Vagina (tissue), 2 donors: Measurements from ENCODE around the gene CRADD.

Source experiments
- POLR2A ChIP-seq, 2 donors: fragments of 450-650 bp; IDR thresholded peaks; one replicate each; pipeline ENCODE4 v1.6.1; 2017; ENCODE audit warnings: antibody characterized with exemption in 2 of 2, mild to moderate bottlenecking in 2 of 2, moderate library complexity in 2 of 2
- POLR2AphosphoS5 ChIP-seq, 2 donors: sonication (generic); formaldehyde crosslinking; IDR thresholded peaks; one replicate each; pipeline ENCODE4 v1.9.0; 2017; ENCODE audit warnings: antibody characterized with exemption in 2 of 2, mild to moderate bottlenecking in 2 of 2, low read depth in 1 of 2; ENCODE audit not compliant: insufficient read depth in 1 of 2
- TF ChIP-seq, protein P1 (sequence below), 3 experiments: fragments of 450-650 bp in 2 of 3; fragments of 200-600 bp in 1 of 3; sonication (generic) in 1 of 3; IDR thresholded peaks; one replicate each; pipeline ENCODE4 v1.5.1; 2017 to 2019; ENCODE audit warnings: antibody characterized with exemption in 3 of 3, mild to moderate bottlenecking in 2 of 3, moderate library complexity in 2 of 3

DNA sequence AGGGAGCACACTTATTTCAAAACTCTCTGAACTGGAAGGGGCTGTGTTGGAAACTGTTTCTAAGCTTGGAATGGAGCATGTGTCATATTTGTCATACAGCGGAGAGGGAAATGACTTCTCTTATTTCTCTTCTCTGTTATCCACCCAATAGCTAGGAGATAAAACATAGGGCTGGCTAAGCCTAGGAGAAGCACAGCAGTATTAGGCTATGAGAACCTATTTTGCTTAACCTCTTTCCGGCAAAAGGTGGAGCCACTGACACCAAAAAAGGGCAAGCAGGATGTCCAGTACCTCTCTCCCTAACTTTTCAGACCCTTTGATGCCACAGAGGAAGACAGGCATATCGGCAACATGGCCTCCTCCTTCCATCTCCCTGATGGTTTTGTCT lies 148.3 kb downstream of the CRADD start:
- TF ChIP-seq, protein P1, sequence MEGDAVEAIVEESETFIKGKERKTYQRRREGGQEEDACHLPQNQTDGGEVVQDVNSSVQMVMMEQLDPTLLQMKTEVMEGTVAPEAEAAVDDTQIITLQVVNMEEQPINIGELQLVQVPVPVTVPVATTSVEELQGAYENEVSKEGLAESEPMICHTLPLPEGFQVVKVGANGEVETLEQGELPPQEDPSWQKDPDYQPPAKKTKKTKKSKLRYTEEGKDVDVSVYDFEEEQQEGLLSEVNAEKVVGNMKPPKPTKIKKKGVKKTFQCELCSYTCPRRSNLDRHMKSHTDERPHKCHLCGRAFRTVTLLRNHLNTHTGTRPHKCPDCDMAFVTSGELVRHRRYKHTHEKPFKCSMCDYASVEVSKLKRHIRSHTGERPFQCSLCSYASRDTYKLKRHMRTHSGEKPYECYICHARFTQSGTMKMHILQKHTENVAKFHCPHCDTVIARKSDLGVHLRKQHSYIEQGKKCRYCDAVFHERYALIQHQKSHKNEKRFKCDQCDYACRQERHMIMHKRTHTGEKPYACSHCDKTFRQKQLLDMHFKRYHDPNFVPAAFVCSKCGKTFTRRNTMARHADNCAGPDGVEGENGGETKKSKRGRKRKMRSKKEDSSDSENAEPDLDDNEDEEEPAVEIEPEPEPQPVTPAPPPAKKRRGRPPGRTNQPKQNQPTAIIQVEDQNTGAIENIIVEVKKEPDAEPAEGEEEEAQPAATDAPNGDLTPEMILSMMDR (IDR thresholded peaks at IDR 0.05), result no peak
- TF ChIP-seq POLR2AphosphoS5 (IDR thresholded peaks at IDR 0.05; ENCODE audit: insufficient read depth in 1 of 2, low read depth in 1 of 2), result no peak
- no peak for TF ChIP-seq POLR2A (IDR thresholded peaks at IDR 0.05)
